ENCODE measurements around the gene LIN54.
"Not testable (repeated sequence)": the region's sequence is repeated elsewhere in the genome, so short reads cannot be mapped to it uniquely, and the experiment has no call there.

The LIN54 gene

GRCh38 chr4:82918091-82918490, 92.5 kb downstream of the LIN54 start:
- Histone ChIP-seq H3K4me2 (no peak overlapping the region), H2AFZ (ENCODE audit: low read depth) (no peak overlapping the region), H3K79me2 (ENCODE audit: insufficient read depth, low read depth) (no peaks in the 10 kb centered on the region), H3K4me3 (IDR thresholded peaks at IDR 0.05; ENCODE audit: insufficient read depth, low read depth, low read length) (no peak overlapping the region), H3K9ac (no peak overlapping the region), H3K27ac (no peak overlapping the region), H4K20me1 (ENCODE audit: insufficient read depth) (no peaks in the 10 kb centered on the region), H3K27me3 (ENCODE audit: insufficient read depth, low read depth) (no peaks in the 10 kb centered on the region), H3K4me1 (ENCODE audit: low read depth, poor library complexity, severe bottlenecking) (no peaks in the 10 kb centered on the region), H3K36me3 (ENCODE audit: insufficient read depth) (no peaks in the 10 kb centered on the region)
- TF ChIP-seq, protein P1, sequence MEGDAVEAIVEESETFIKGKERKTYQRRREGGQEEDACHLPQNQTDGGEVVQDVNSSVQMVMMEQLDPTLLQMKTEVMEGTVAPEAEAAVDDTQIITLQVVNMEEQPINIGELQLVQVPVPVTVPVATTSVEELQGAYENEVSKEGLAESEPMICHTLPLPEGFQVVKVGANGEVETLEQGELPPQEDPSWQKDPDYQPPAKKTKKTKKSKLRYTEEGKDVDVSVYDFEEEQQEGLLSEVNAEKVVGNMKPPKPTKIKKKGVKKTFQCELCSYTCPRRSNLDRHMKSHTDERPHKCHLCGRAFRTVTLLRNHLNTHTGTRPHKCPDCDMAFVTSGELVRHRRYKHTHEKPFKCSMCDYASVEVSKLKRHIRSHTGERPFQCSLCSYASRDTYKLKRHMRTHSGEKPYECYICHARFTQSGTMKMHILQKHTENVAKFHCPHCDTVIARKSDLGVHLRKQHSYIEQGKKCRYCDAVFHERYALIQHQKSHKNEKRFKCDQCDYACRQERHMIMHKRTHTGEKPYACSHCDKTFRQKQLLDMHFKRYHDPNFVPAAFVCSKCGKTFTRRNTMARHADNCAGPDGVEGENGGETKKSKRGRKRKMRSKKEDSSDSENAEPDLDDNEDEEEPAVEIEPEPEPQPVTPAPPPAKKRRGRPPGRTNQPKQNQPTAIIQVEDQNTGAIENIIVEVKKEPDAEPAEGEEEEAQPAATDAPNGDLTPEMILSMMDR (conservative IDR thresholded peaks at IDR 0.05; ENCODE audit: low read depth, low read length): no peak

DNA sequence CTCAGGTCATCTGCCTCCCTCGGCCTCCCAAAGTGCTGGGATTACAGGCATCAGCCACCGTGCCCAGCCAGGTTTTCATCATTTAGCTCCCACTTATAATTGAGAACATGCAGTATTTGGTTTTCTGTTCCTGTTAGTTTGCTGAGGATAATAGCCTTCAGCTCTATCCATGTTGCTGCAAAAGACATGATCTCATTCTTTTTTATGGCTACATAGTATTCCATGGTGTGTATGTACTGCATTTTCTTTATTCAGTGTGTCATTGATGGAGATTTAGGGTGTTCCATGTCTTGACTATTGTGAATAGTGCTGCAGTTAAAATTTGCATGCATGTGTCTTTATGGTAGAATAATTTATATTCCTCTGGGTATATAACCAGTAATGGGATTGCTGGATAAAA, 96.7 kb downstream of the LIN54 start:
- H3K9ac ChIP-seq; H3K79me2 ChIP-seq (ENCODE audit: insufficient read depth, low read depth); H3K27ac ChIP-seq; H2AFZ ChIP-seq (ENCODE audit: low read depth); H3K4me2 ChIP-seq; H3K4me1 ChIP-seq (ENCODE audit: low read depth, poor library complexity, severe bottlenecking); H3K27me3 ChIP-seq (ENCODE audit: insufficient read depth, low read depth); H3K4me3 ChIP-seq (IDR thresholded peaks at IDR 0.05; ENCODE audit: insufficient read depth, low read depth, low read length); H3K36me3 ChIP-seq (ENCODE audit: insufficient read depth); H4K20me1 ChIP-seq (ENCODE audit: insufficient read depth): not testable (repeated sequence)

DNA sequence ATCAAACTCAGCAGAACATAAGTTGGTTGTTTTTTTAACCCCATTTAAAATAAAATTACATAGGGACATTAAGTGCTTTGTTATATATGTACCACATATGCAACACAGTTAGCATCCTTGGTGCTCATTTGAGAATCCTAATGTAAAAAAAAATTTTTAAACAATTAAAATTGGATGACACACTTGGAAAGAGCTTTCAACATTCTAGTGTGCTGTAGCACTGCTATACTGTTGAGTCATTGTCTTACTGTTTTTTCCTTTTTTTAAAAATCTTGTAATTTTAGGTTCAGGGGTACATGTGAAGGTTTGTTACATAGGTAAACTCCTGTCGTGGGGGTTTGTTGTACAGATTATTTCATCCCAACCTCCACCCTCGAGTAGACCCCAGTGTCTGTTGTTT, 97.3 kb downstream of the LIN54 start:
- Histone ChIP-seq H3K27me3 (ENCODE audit: insufficient read depth, low read depth) (no peaks in the 10 kb centered on the region), H3K9ac (no peak overlapping the region), H3K27ac (no peak overlapping the region), H4K20me1 (ENCODE audit: insufficient read depth) (no peaks in the 10 kb centered on the region), H3K4me2 (no peak overlapping the region), H3K4me1 (ENCODE audit: low read depth, poor library complexity, severe bottlenecking) (no peaks in the 10 kb centered on the region), H3K4me3 (IDR thresholded peaks at IDR 0.05; ENCODE audit: insufficient read depth, low read depth, low read length) (no peak overlapping the region), H2AFZ (ENCODE audit: low read depth) (no peak overlapping the region), H3K79me2 (ENCODE audit: insufficient read depth, low read depth) (no peaks in the 10 kb centered on the region), H3K36me3 (ENCODE audit: insufficient read depth) (no peaks in the 10 kb centered on the region)
- TF ChIP-seq, protein P1 (conservative IDR thresholded peaks at IDR 0.05; ENCODE audit: low read depth, low read length): no peak

- Histone ChIP-seq H3K36me3 (ENCODE audit: insufficient read depth) (no peaks in the 10 kb centered on the region), H3K79me2 (ENCODE audit: insufficient read depth, low read depth) (no peaks in the 10 kb centered on the region), H3K9ac (no peak overlapping the region), H3K27ac (no peak overlapping the region), H3K4me1 (ENCODE audit: low read depth, poor library complexity, severe bottlenecking) (peaks cover 21% of the 10 kb centered on the region), H3K4me2 (no peak overlapping the region), H4K20me1 (ENCODE audit: insufficient read depth) (0 out of 2 replicates have a peak, but pooled peaks cover 7% of the 10 kb centered on the region), H2AFZ (ENCODE audit: low read depth) (no peak overlapping the region), H3K27me3 (ENCODE audit: insufficient read depth, low read depth) (peaks cover 3% of the 10 kb centered on the region; the same call in 1 of the 2 replicates), H3K4me3 (IDR thresholded peaks at IDR 0.05; ENCODE audit: insufficient read depth, low read depth, low read length) (no peak overlapping the region)
- TF ChIP-seq, protein P1 (conservative IDR thresholded peaks at IDR 0.05; ENCODE audit: low read depth, low read length): no peak
Observed at GRCh38 chr4:82909326-82909725, 101.3 kb downstream of the LIN54 start.

DNA sequence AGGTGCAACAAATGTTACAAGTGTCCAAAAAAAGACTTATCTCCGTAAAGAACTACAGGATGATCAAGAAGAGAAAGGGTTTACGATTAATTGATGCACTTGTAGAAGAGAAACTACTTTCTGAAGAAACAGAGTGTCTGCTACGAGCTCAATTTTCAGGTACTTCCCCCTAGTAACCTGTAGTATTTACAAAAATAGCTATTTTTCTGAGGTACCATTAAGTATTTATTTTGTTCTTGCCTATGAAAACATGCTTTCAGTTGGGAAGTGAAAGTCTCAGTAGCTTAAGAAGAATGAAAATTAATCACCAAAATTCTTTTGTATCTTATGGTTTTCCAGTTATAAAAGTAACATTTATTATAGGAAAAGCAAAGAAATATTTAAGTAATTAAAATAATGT, 104.2 kb downstream of the LIN54 start:
- no peak overlapping the region for H3K4me3 ChIP-seq (IDR thresholded peaks at IDR 0.05; ENCODE audit: insufficient read depth, low read depth, low read length)
- no peak overlapping the region for H3K9ac ChIP-seq
- TF ChIP-seq, protein P1 (conservative IDR thresholded peaks at IDR 0.05; ENCODE audit: low read depth, low read length): no peak
- H4K20me1 ChIP-seq (ENCODE audit: insufficient read depth): 0 out of 2 replicates have a peak, but pooled peaks cover 7% of the 10 kb centered on the region
- no peaks in the 10 kb centered on the region for H3K36me3 ChIP-seq (ENCODE audit: insufficient read depth)
- peaks cover 30% of the 10 kb centered on the region for H3K4me1 ChIP-seq (ENCODE audit: low read depth, poor library complexity, severe bottlenecking)
- no peak overlapping the region for H3K4me2 ChIP-seq
- peaks cover 6% of the 10 kb centered on the region; the same call in 1 of the 2 replicates for H3K79me2 ChIP-seq (ENCODE audit: insufficient read depth, low read depth)
- H3K27ac ChIP-seq: no peak overlapping the region
- peaks cover 3% of the 10 kb centered on the region; the same call in 1 of the 2 replicates for H3K27me3 ChIP-seq (ENCODE audit: insufficient read depth, low read depth)
- H2AFZ ChIP-seq (ENCODE audit: low read depth): no peak overlapping the region
